K562 (cell line): Measurements from ENCODE around the gene HMX1. TPM values are rescaled to one million over a fixed set of nuclear protein-coding genes. Genes with fewer than 3 reads are reported as not detected.

Experiments used
- POLR2B ChIP-seq: fragments of 450-650 bp; IDR thresholded peaks from 2 replicates; pipeline ENCODE4 v1.6.1; 2018; ENCODE audit warnings: low read depth; ENCODE audit not compliant: partially characterized antibody
- ZNF318 ChIP-seq, 2 experiments: fragments of 450-650 bp; IDR thresholded peaks; 2 replicates each; pipeline ENCODE4 v1.6.1; 2016; ENCODE audit warnings: mild to moderate bottlenecking in 2 of 2, borderline replicate concordance in 1 of 2, low read depth in 1 of 2, moderate library complexity in 1 of 2
- polyA plus RNA-seq, 8 experiments: library from polyadenylated mRNA; depleted of rRNA in 4 of 8; stranded (reverse) in 5 of 8; unstranded in 3 of 8; fragments of >200 nt; fragmentation: Nextera tagmentation in 2 of 8; fragmentation: Illumina TruSeq in 1 of 8; extraction: Ambion mirVana in 2 of 8; extraction: Trizol in 1 of 8; gene quantifications; 2 replicates each; pipeline versions ENCODE4 v1.2.1 to v1.2.3, GENCODE V29; 2011 to 2014; ENCODE audit warnings: inconsistent platforms in 1 of 8, missing spikeins in 1 of 8
- total RNA-seq, 7 experiments: library from RNA; depleted of rRNA in 6 of 7; stranded (reverse); fragments of >200 nt in 6 of 7; fragmentation: Illumina TruSeq in 2 of 7; extraction: Trizol in 2 of 7; gene quantifications; 2 replicates each; pipeline versions ENCODE4 v1.2.1 to v1.2.3, GENCODE V29; 2011 to 2021; ENCODE audit warnings: low replicate concordance in 1 of 7

The HMX1 gene
- total and polyA plus RNA-seq, 9 of the 15 experiments (the other 6 are each of a cell fraction or from before 2014, with no cell fraction given): not detected

- TF ChIP-seq ZNF318 (IDR thresholded peaks at IDR 0.05; ENCODE audit: borderline replicate concordance in 1 of 2, low read depth in 1 of 2) (no peak), POLR2B (no peak)
These were observed 26.5 kb downstream of the HMX1 start (continued) for GRCh38 chr4:8844976-8845690.
